ENCODE measurements around the gene CALCOCO2. TPM values are rescaled to one million over a fixed set of nuclear protein-coding genes. Genes with fewer than 3 reads are reported as not detected.

Gene CALCOCO2
- total and polyA plus RNA-seq, 2 of the 13 experiments (the other 11 are each of a cell fraction or from before 2014, with no cell fraction given), result 72.9 to 111 TPM

- TF ChIP-seq REST (IDR thresholded peaks at IDR 0.05; ENCODE audit: borderline replicate concordance in 1 of 2, low read depth in 1 of 2, low read length in 2 of 2) (no peak), FOXO1 (CRISPR knock-in tag; IDR thresholded peaks at IDR 0.05) (no peak), IRF9 (CRISPR knock-in tag; IDR thresholded peaks at IDR 0.05; ENCODE audit: borderline replicate concordance) (no peak), SP5 (CRISPR knock-in tag; IDR thresholded peaks at IDR 0.05; ENCODE audit: borderline replicate concordance, low read depth) (no peak), TRAFD1 (CRISPR knock-in tag; IDR thresholded peaks at IDR 0.05; ENCODE audit: borderline replicate concordance) (no peak), STAG1 (CRISPR knock-in tag; IDR thresholded peaks at IDR 0.05) (no peak), SOX5 (CRISPR knock-in tag; IDR thresholded peaks at IDR 0.05; ENCODE audit: borderline replicate concordance) (no peak), KDM5A (IDR thresholded peaks at IDR 0.05; ENCODE audit: borderline replicate concordance, low read length) (no peak), ZNF740 (CRISPR knock-in tag; IDR thresholded peaks at IDR 0.05) (no peak), PCBP2 (optimal IDR thresholded peaks at IDR 0.05; ENCODE audit: low read depth, low read length, poor library complexity, severe bottlenecking) (peak; percentile 36), THAP7 (CRISPR knock-in tag; IDR thresholded peaks at IDR 0.05) (0 out of 2 replicates have a peak, but pooled peaks have one; percentile 29), PATZ1 (CRISPR knock-in tag; IDR thresholded peaks at IDR 0.05) (no peak), TEAD3 (CRISPR knock-in tag; optimal IDR thresholded peaks at IDR 0.05; ENCODE audit: borderline replicate concordance) (peak; percentile 11), CBX5 (CRISPR knock-in tag; IDR thresholded peaks at IDR 0.05; ENCODE audit: borderline replicate concordance) (no peak), TFAP4 (IDR thresholded peaks at IDR 0.05; ENCODE audit: borderline replicate concordance, low read depth) (peak; percentile 30; the same call in 1 of the 2 replicates), NCOA2 (CRISPR knock-in tag; IDR thresholded peaks at IDR 0.05) (peak; percentile 11; the same call in 1 of the 2 replicates), ZNF761 (CRISPR knock-in tag; conservative IDR thresholded peaks at IDR 0.05) (no peak)
These were observed 79.5 kb downstream of the CALCOCO2 start (continued) for GRCh38 chr17:48910370-48910769.
